Body of pancreas (tissue), 4 donors: ENCODE measurements around the gene EYA2.

ENCODE experiments used
- POLR2A ChIP-seq, 3 donors: fragments of 450-650 bp; IDR thresholded peaks; one replicate each; pipeline ENCODE4 v1.6.1; 2016; ENCODE audit warnings: antibody characterized with exemption in 3 of 3, mild to moderate bottlenecking in 2 of 3
- TF ChIP-seq, protein P1 (sequence below), 7 experiments: fragments of 450-650 bp in 4 of 7; fragments of 200-600 bp in 3 of 7; sonication (generic) in 3 of 7; IDR thresholded peaks; one replicate each; pipeline ENCODE4 v1.5.1; 2016 to 2019; ENCODE audit warnings: antibody characterized with exemption in 7 of 7

DNA sequence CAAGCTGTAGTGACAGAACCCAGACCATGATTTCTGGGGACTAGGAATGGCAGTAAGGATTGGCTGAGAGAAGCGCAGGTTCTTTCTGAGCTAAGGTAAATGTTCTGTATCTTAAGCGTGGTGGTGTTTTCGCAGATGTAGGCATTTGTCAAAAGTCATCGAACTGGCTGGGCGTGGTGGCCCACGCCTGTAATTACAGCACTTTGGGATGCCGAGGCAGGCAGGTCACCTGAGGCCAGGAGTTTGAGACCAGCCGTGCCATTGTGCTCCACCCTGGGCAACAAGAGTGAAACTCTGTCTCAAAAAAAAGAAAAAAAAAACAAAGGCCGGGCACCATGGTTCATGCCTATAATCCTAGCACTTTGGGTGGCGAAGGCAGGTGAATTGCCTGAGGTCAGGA is 40.7 kb upstream of the EYA2 start:
- TF ChIP-seq, protein P1, sequence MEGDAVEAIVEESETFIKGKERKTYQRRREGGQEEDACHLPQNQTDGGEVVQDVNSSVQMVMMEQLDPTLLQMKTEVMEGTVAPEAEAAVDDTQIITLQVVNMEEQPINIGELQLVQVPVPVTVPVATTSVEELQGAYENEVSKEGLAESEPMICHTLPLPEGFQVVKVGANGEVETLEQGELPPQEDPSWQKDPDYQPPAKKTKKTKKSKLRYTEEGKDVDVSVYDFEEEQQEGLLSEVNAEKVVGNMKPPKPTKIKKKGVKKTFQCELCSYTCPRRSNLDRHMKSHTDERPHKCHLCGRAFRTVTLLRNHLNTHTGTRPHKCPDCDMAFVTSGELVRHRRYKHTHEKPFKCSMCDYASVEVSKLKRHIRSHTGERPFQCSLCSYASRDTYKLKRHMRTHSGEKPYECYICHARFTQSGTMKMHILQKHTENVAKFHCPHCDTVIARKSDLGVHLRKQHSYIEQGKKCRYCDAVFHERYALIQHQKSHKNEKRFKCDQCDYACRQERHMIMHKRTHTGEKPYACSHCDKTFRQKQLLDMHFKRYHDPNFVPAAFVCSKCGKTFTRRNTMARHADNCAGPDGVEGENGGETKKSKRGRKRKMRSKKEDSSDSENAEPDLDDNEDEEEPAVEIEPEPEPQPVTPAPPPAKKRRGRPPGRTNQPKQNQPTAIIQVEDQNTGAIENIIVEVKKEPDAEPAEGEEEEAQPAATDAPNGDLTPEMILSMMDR (IDR thresholded peaks at IDR 0.05), result no peak
- TF ChIP-seq POLR2A (IDR thresholded peaks at IDR 0.05), result no peak
